SK-N-SH treated with all-trans-retinoic acid at 6 μM for 48 hours (cell line): ENCODE results near the gene FAM83D.

Experiments used
- BACH2 ChIP-seq: fragments of 250-450 bp; sonication (Bioruptor Pico); IDR thresholded peaks from 2 replicates; pipeline ENCODE4 v1.9.0; 2021; ENCODE audit warnings: mild to moderate bottlenecking, borderline replicate concordance
- GLIS3 ChIP-seq: fragments of 250-450 bp; sonication (Bioruptor Pico); IDR thresholded peaks from 2 replicates; pipeline ENCODE4 v1.5.0; 2020; ENCODE audit warnings: mild to moderate bottlenecking, moderate library complexity
- PPARA ChIP-seq: fragments of 250-450 bp; sonication (Bioruptor Pico); IDR thresholded peaks from 2 replicates; pipeline ENCODE4 v1.5.0; 2020; ENCODE audit warnings: mild to moderate bottlenecking, borderline replicate concordance
- ZC3H10 ChIP-seq: fragments of 250-450 bp; sonication (Bioruptor Pico); IDR thresholded peaks from 2 replicates; pipeline ENCODE4 v1.5.1; 2021; ENCODE audit warnings: mild to moderate bottlenecking, moderate library complexity
- ZNF565 ChIP-seq: fragments of 450-650 bp; formaldehyde crosslinking; conservative IDR thresholded peaks from 2 replicates; pipeline ENCODE4 v1.5.0; 2020; ENCODE audit warnings: low read depth, mild to moderate bottlenecking, moderate library complexity

DNA sequence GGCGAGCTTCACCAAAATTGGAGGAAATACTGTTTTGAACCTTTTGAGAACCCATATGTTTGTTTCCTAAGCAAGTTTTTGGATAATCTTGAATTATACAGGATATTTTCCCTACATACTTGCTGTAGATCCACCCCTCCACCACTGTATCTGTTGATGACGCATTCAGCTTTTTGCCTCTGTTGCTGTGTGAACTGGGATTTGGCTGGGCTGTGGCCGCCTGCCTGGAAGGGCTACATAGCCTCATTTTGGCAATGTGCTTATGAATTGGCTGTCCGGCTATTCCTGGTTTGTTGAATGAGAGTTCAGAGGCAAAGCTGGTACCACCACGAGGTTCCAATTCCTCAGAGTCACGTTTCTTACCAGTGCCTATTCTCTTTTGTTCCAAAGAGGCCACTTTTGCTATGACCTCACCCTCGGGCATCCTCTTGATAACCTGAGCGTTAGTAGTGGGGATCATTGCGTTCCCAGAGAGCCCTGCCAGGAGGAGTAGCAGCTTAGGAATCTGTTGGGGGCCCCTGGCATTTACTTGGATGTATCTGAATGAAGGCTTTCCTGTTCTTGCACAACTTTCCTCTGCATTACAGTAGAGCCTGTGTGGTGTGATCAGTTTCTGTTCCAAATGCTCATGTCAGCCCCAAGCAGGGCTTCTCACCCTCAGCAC lies 6.4 kb downstream of the FAM83D start:
- TF ChIP-seq BACH2 (CRISPR knock-in tag): no peak
- no peak for TF ChIP-seq GLIS3 (CRISPR knock-in tag)
- TF ChIP-seq PPARA: no peak
- TF ChIP-seq ZC3H10 (CRISPR knock-in tag): no peak
- TF ChIP-seq ZNF565 (CRISPR knock-in tag): no peak
